ENCODE results near the gene GNPTG. TPM values are rescaled to one million over a fixed set of nuclear protein-coding genes. Genes with fewer than 3 reads are reported as not detected.

The GNPTG gene
- total and polyA plus RNA-seq, 2 of the 13 experiments (the other 11 are each of a cell fraction or from before 2014, with no cell fraction given), result 22.7 to 71.1 TPM

DNA sequence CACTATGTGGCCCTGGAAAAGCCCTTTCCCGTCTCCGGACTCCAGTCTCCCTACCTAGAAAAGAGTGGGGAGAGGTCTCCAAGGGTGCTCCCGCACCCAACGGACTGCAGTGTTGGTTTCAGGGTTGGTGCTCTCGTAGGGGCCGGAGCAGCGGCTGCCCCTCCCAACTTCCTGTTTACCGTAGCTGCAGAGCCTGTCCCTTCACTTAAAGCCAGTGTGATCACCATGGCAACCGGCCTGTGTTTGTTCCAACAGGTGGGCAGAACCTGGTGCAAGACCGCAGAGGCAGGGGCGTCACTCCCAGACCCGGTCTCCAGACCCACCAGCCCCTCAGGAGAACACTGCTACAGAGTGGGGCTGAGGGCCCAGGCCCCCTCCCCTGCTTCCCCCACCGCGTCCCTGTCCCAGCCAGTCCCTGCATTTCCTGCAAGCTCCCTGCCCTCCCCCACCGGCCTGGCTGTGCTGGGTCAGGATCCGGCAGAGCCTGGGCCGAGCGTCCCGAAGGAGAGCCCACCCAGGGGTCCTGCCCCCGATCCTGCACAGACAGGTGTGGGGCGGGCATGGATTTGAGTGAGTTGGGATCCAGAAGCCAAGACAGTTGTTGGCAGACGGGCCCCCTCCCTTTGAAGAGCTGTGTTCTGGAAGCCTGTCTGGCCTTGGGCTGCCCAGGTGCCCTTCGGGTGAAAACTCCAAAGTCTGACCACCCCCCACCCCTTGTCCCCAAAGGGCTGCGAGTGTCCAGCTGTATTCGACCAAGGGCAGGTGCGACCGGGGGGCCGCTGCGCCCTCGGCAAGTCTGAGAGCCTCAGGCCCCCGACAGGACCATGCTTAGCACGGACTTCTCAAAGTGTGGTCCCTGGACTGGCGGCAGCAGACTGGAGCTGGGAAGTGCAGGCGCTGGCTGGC, 19.8 kb upstream of the GNPTG start (continued):
- TF ChIP-seq ARID4A (CRISPR knock-in tag; IDR thresholded peaks at IDR 0.05; ENCODE audit: borderline replicate concordance) (peak; percentile 93), ZBED4 (CRISPR knock-in tag; IDR thresholded peaks at IDR 0.05; ENCODE audit: borderline replicate concordance) (no peak), ZFY (CRISPR knock-in tag; IDR thresholded peaks at IDR 0.05) (no peak), ZNF546 (CRISPR knock-in tag; conservative IDR thresholded peaks at IDR 0.05) (no peak), ZNF383 (CRISPR knock-in tag; IDR thresholded peaks at IDR 0.05; ENCODE audit: borderline replicate concordance) (no peak), ELF4 (CRISPR knock-in tag; IDR thresholded peaks at IDR 0.05; ENCODE audit: borderline replicate concordance) (peak; percentile 38; the same call in 1 of the 2 replicates), ZNF207 (IDR thresholded peaks at IDR 0.05; ENCODE audit: borderline replicate concordance) (no peak), THRA (CRISPR knock-in tag; IDR thresholded peaks at IDR 0.05; ENCODE audit: borderline replicate concordance) (no peak), ZNF33A (CRISPR knock-in tag; IDR thresholded peaks at IDR 0.05; ENCODE audit: borderline replicate concordance) (no peak), SPEN (CRISPR knock-in tag; IDR thresholded peaks at IDR 0.05; ENCODE audit: low read depth) (peak; percentile 27; the same call in 1 of the 2 replicates), ZNF136 (CRISPR knock-in tag; IDR thresholded peaks at IDR 0.05; ENCODE audit: low read depth) (peak; percentile 74; the same call in 1 of the 2 replicates), NR1H2 (CRISPR knock-in tag; IDR thresholded peaks at IDR 0.05; ENCODE audit: borderline replicate concordance, low read depth) (no peak), RFX5 (IDR thresholded peaks at IDR 0.05; ENCODE audit: low read depth, low read length) (peak; percentile 50; the same call in 1 of the 2 replicates)
- TF ChIP-seq, protein P1, sequence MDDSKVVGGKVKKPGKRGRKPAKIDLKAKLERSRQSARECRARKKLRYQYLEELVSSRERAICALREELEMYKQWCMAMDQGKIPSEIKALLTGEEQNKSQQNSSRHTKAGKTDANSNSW (CRISPR knock-in tag; IDR thresholded peaks at IDR 0.05; ENCODE audit: borderline replicate concordance), result no peak
- TF ChIP-seq, protein P2, sequence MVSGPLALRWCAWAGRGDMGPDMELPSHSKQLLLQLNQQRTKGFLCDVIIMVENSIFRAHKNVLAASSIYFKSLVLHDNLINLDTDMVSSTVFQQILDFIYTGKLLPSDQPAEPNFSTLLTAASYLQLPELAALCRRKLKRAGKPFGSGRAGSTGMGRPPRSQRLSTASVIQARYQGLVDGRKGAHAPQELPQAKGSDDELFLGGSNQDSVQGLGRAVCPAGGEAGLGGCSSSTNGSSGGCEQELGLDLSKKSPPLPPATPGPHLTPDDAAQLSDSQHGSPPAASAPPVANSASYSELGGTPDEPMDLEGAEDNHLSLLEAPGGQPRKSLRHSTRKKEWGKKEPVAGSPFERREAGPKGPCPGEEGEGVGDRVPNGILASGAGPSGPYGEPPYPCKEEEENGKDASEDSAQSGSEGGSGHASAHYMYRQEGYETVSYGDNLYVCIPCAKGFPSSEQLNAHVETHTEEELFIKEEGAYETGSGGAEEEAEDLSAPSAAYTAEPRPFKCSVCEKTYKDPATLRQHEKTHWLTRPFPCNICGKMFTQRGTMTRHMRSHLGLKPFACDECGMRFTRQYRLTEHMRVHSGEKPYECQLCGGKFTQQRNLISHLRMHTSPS (CRISPR knock-in tag; IDR thresholded peaks at IDR 0.05; ENCODE audit: low read depth), result no peak
